Chondrocyte (in vitro differentiated cells): ENCODE results near the gene GDPD1. TPM values are rescaled to one million over a fixed set of nuclear protein-coding genes. Genes with fewer than 3 reads are reported as not detected.
"Not testable (repeated sequence)": the region's sequence is repeated elsewhere in the genome, so short reads cannot be mapped to it uniquely, and the experiment has no call there.

Experiments
- DNase-seq: peaks from one replicate; pipeline ENCODE4 v3.0.0; 2021; ENCODE audit warnings: mixed read lengths, low spot score
- H3K27ac Mint-ChIP-seq: one replicate; pipeline ENCODE4 v1.8.0; 2021; ENCODE audit warnings: mild to moderate bottlenecking, moderate library complexity, mixed read lengths; ENCODE audit not compliant: unreplicated experiment
- H3K27me3 Mint-ChIP-seq: 2 replicates; pipeline ENCODE4 v1.8.0; 2021; ENCODE audit warnings: low read depth, mixed read lengths
- H3K36me3 Mint-ChIP-seq: 2 replicates; pipeline ENCODE4 v1.8.0; 2021; ENCODE audit warnings: low read depth, mixed read lengths
- H3K4me1 Mint-ChIP-seq: 2 replicates; pipeline ENCODE4 v1.8.0; 2021; ENCODE audit warnings: low read depth, mild to moderate bottlenecking, mixed read lengths
- H3K4me3 Mint-ChIP-seq: one replicate; pipeline ENCODE4 v1.8.0; 2021; ENCODE audit warnings: mild to moderate bottlenecking, moderate library complexity, mixed read lengths; ENCODE audit not compliant: unreplicated experiment
- H3K9me3 Mint-ChIP-seq: 2 replicates; pipeline ENCODE4 v1.8.0; 2021; ENCODE audit warnings: low read depth, mixed read lengths
- total RNA-seq: library from RNA; stranded (reverse); gene quantifications from 3 replicates; pipeline ENCODE4 v1.2.1, GENCODE V29; 2021
- TF ChIP-seq, protein P1 (sequence below): fragments of 200-600 bp; sonication (generic); IDR thresholded peaks from 2 replicates; pipeline ENCODE4 v1.5.0; 2021; ENCODE audit warnings: antibody characterized with exemption, mild to moderate bottlenecking, moderate library complexity

GDPD1 gene
- total RNA-seq, 1 donor from 2014 or later, result 1.9 TPM

DNA sequence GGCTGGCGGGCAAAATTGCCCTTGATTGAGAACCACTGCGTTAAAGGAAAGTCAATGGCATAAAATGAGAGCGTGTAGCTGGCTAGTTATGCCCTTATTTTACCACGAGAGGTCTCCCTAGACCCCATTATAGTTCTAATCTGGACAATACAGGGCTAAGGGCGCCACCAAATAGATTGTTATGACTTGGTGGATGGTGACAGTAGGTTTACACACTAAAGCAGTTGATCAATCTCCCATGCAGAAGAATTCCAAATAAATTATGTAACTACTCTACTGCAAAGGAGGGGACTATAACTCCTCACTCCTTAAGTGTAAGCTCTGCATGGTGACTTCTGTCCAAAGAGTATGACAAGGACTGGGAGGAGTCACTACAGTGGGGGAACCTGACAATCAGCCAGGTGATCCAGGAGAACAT, 90.7 kb downstream of the GDPD1 start:
- no peaks in the 10 kb centered on the region for H3K9me3 Mint-ChIP-seq
- peak overlapping the region; percentile 49 for H3K27ac Mint-ChIP-seq
- H3K27me3 Mint-ChIP-seq, result no peaks in the 10 kb centered on the region
- no peak for DNase-seq
- peaks cover 17% of the 10 kb centered on the region for H3K4me1 Mint-ChIP-seq
- TF ChIP-seq, protein P1, sequence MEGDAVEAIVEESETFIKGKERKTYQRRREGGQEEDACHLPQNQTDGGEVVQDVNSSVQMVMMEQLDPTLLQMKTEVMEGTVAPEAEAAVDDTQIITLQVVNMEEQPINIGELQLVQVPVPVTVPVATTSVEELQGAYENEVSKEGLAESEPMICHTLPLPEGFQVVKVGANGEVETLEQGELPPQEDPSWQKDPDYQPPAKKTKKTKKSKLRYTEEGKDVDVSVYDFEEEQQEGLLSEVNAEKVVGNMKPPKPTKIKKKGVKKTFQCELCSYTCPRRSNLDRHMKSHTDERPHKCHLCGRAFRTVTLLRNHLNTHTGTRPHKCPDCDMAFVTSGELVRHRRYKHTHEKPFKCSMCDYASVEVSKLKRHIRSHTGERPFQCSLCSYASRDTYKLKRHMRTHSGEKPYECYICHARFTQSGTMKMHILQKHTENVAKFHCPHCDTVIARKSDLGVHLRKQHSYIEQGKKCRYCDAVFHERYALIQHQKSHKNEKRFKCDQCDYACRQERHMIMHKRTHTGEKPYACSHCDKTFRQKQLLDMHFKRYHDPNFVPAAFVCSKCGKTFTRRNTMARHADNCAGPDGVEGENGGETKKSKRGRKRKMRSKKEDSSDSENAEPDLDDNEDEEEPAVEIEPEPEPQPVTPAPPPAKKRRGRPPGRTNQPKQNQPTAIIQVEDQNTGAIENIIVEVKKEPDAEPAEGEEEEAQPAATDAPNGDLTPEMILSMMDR, result peak; percentile 94
- no peak overlapping the region for H3K4me3 Mint-ChIP-seq
- H3K36me3 Mint-ChIP-seq, result no peaks in the 10 kb centered on the region

DNA sequence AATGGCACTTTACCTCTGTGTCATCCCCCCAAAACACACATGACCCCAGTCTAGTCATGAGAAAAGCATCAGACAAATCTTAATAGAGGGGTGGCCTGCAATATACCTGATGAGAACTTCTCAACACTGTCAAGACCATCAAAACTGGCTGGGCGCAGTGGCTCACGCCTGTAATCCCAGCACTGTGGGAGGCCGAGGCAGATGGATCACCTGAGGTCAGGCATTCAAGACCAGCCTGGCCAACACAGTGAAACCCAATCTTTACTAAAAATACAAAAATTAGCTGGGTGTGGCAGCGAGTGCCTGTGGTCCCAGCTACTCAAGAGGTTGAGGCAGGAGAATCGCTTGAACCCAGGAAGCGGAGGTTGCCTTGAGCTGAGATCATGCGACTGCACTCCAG, 91.2 kb downstream of the GDPD1 start:
- peaks cover 17% of the 10 kb centered on the region for H3K4me1 Mint-ChIP-seq
- not testable (repeated sequence) for H3K36me3 Mint-ChIP-seq, H3K4me3 Mint-ChIP-seq, H3K9me3 Mint-ChIP-seq, H3K27me3 Mint-ChIP-seq, DNase-seq
- H3K27ac Mint-ChIP-seq, result peak overlapping the region; percentile 49

DNA sequence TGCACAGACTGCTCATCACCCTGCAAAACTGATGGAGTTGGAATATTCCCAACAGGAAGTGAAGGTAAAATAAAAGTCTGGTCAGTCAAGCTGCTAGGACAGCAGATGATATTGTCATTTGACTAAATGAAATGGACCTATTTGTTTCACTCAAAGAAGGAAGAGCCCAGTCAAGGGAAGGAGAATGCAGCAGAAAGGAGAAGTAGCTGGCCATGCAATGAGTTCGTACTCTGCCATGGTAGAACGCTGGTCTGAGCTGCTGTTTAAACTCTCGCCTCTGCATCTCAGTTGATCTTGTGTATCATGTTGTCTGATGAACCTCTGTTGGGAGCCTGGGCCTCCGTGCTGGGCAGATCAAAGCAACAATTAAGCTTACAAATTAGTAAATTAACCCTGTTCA, 95.6 kb downstream of the GDPD1 start:
- DNase-seq, result no peak
- no peak overlapping the region for H3K4me3 Mint-ChIP-seq
- H3K4me1 Mint-ChIP-seq, result peaks cover 16% of the 10 kb centered on the region
- H3K36me3 Mint-ChIP-seq, result no peaks in the 10 kb centered on the region
- H3K27ac Mint-ChIP-seq, result no peak overlapping the region
- no peaks in the 10 kb centered on the region for H3K9me3 Mint-ChIP-seq
- TF ChIP-seq, protein P1, result no peak
- no peaks in the 10 kb centered on the region for H3K27me3 Mint-ChIP-seq

Other genes starting within 250 kb of the GDPD1 start
- 31.9 to 43.9 TPM (median 38.7 TPM) in 3 replicates for gene TRIM37, start 113.6 kb upstream of the GDPD1 start, total RNA-seq
- gene SKA2, start 65.3 kb upstream of the GDPD1 start, total RNA-seq, result 32.2 to 51.5 TPM (median 46.2 TPM) in 3 replicates
- 7.6 to 12.9 TPM (median 12.0 TPM) in 3 replicates for gene PRR11, start 64.8 kb upstream of the GDPD1 start, total RNA-seq
- gene SMG8, start 10.5 kb upstream of the GDPD1 start, total RNA-seq, result 17.5 to 18.0 TPM (median 17.7 TPM) in 3 replicates
- gene YPEL2, start 111.1 kb downstream of the GDPD1 start, total RNA-seq, result 41.9 to 52.2 TPM (median 52.1 TPM) in 3 replicates